Astrocyte of the spinal cord (primary cell): ENCODE data around the gene TESK1.
"Not testable (repeated sequence)": the region's sequence is repeated elsewhere in the genome, so short reads cannot be mapped to it uniquely, and the experiment has no call there.

ENCODE experiments used
- DNase-seq: peaks from one replicate; pipeline ENCODE4 v3.0.0; 2011; ENCODE audit warnings: low read depth, low spot score
- H3K4me3 ChIP-seq: 2 replicates; pipeline ENCODE4 v1.5.1; 2011; ENCODE audit warnings: low read depth, mild to moderate bottlenecking, low read length, moderate library complexity
- in situ Hi-C: cut with HindIII; loops from 2 replicates; pipeline ENCODE4 v1.10.0; 2017; ENCODE audit warnings: low sequenced_read_pairs
- TF ChIP-seq, protein P1 (sequence below): IDR thresholded peaks from 2 replicates; pipeline ENCODE4 v1.5.1; 2012; ENCODE audit warnings: low read depth, mild to moderate bottlenecking, low read length, inconsistent platforms

The TESK1 gene

DNA sequence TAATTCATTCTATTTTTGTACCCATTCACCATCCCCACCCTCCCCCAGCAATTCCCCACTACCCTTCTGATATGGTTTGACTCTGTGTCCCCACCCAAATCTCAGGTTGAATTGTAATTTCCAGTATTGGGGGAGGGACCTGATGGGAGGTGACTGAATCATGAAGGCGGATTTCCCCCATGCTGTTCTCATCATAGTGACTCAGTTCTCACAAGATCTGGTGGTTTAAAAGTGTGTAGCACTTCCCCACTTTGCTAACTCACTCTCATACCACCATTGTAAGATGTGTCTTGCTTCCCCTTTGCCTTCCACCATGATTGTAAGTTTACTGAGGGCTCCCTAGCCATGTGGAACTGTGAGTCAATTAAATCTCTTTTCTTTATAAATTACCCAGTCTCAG, 25.9 kb upstream of the TESK1 start:
- no peak overlapping the region for H3K4me3 ChIP-seq
- in situ Hi-C loops: no loop called here
- no peak for DNase-seq
- TF ChIP-seq, protein P1, sequence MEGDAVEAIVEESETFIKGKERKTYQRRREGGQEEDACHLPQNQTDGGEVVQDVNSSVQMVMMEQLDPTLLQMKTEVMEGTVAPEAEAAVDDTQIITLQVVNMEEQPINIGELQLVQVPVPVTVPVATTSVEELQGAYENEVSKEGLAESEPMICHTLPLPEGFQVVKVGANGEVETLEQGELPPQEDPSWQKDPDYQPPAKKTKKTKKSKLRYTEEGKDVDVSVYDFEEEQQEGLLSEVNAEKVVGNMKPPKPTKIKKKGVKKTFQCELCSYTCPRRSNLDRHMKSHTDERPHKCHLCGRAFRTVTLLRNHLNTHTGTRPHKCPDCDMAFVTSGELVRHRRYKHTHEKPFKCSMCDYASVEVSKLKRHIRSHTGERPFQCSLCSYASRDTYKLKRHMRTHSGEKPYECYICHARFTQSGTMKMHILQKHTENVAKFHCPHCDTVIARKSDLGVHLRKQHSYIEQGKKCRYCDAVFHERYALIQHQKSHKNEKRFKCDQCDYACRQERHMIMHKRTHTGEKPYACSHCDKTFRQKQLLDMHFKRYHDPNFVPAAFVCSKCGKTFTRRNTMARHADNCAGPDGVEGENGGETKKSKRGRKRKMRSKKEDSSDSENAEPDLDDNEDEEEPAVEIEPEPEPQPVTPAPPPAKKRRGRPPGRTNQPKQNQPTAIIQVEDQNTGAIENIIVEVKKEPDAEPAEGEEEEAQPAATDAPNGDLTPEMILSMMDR: no peak

DNA sequence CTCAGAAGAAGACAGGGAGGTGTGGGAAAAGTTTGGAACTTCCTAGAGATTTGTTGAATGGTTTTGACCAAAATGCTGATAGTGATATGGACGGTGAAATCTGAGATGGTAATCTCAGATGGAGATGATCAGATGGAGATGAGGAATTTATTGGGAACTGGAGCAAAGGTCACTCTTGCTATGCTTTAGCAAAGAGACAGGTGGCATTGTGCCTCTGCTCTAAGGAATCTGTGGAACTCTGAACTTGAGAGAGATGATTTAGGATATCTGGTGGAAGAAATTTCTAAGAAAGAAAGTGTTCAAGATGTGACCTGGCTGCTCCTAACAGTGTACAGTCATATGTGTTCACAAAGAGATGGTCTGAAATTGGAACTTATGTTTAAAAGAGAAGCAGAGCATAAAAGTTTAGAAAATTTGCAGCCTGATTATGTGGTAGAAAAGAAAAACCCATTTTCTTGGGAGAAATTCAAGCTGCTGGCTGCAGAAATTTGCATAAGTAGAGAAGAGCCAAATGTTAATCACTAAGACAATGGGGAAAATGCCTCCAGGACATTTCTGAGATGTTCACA, 25.3 kb upstream of the TESK1 start:
- H3K4me3 ChIP-seq, DNase-seq, in situ Hi-C loops: not testable (repeated sequence)

DNA sequence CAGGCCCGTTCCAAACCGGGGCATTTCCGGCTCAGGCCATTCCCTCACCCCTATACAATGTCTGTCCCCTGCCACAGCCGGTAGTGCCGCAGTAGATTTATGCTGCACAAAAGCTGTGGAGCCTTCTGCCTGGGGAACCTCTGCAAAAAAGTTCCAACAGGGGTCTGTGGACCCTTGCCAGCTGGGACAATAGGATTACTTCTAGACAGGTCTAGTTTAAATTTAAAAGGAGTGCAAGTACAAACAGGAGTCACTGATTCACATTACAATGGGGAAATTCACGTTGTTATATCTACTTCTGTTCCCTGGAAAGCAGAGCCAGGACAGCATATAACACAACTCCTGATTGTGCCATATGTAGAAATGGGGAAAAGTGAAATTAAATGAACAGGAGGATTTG, 21.5 kb upstream of the TESK1 start:
- H3K4me3 ChIP-seq, DNase-seq, in situ Hi-C loops: not testable (repeated sequence)

DNA sequence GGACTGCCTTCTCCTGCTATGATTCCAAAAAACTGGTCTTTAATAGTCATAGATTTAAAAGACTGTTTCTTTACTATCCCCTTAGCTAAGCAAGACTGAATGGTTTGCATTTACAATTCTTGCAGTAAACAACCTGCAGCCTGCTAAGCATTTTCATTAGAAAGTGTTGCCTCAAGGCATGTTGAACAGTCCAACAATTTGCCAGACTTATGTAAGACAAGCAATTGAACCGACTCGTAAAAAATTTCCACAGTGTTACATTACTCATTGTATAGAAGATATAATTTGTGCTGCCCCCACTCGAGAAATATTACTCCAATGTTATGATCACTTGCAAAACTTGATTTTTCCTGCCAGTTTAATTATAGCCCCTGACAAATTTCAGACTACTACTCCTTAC, 20.4 kb upstream of the TESK1 start:
- in situ Hi-C loops, DNase-seq, H3K4me3 ChIP-seq: not testable (repeated sequence)

DNA sequence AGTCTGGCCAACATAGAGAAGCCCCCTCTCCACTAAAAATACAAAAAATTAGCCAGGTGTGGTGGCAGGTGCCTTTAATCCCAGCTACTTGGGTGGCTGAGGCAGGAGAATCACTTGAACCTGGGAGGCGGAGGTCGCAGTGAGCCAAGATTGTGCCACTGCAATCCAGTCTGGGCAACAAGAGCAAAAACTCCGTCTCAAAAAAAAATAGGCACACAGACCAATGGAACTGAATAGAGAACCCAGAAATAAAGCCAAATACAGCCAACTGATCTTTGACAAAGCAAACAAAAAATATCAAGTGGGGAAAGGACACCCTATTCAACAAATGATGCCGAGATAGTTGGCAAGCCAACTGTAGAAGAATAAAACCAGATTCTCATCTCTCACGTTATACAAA, 16.6 kb upstream of the TESK1 start:
- in situ Hi-C loops, H3K4me3 ChIP-seq, DNase-seq: not testable (repeated sequence)

DNA sequence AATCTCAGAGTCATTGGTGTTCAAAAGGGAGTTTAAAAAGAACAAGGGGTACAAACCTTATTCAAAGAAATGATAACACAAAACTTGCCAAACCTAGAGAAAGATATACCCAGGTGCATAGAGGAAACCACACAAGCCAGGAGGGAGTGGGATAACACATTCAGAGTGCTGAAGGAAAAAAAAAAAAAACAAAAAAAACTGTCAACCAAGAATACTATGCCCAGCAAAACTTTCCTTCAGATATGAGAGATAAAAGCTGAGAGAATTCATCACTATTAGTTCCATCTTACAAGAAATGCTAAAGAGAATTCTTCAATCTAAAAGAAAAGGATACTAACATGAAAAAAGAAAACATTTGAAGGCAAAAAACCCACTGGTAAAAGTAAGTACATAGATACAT, 11.5 kb upstream of the TESK1 start:
- H3K4me3 ChIP-seq: no peak overlapping the region
- TF ChIP-seq, protein P1: no peak
- DNase-seq: no peak
- in situ Hi-C loops: no loop called here

DNA sequence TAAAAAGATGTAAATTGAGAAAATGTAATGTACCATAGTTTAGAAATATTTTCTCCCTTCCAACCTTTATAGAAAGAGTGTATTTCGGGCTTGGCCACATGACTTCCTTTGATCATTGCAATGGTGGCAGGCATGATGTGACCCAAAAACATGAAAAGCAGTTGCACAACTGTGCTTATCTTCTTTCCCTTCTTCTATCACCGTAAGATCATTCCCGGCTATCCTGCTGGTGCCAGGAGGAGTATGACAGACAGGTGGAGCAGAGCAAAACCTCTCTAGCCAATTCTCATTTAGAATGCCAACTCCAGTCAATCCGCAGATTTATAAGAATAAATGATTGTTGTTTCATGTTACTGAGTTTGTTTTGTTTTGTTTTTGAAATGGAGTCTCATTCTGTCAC, 10.6 kb upstream of the TESK1 start:
- TF ChIP-seq, protein P1: no peak
- in situ Hi-C loops: no loop called here
- H3K4me3 ChIP-seq: no peak overlapping the region
- DNase-seq: no peak

DNA sequence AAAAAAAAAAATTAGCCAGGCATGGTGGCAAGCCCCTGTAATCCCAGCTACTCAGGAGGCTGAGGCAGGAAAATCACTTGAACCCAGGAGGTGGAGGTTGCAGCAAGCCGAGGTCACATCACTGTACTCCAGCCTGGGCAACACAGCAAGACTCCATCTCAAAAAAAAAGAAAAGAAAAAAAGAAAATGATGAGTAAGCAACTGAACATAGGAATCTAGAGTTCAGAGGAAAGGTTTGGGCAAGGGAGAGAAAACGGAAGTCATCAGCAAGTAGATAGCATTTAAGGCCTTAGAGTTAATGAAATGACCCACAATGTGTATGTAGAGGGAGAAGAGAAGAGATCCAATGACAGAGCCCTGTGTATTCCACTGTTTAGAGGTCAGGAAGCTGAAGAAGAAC, 8.2 kb upstream of the TESK1 start:
- H3K4me3 ChIP-seq, DNase-seq, in situ Hi-C loops: not testable (repeated sequence)

DNA sequence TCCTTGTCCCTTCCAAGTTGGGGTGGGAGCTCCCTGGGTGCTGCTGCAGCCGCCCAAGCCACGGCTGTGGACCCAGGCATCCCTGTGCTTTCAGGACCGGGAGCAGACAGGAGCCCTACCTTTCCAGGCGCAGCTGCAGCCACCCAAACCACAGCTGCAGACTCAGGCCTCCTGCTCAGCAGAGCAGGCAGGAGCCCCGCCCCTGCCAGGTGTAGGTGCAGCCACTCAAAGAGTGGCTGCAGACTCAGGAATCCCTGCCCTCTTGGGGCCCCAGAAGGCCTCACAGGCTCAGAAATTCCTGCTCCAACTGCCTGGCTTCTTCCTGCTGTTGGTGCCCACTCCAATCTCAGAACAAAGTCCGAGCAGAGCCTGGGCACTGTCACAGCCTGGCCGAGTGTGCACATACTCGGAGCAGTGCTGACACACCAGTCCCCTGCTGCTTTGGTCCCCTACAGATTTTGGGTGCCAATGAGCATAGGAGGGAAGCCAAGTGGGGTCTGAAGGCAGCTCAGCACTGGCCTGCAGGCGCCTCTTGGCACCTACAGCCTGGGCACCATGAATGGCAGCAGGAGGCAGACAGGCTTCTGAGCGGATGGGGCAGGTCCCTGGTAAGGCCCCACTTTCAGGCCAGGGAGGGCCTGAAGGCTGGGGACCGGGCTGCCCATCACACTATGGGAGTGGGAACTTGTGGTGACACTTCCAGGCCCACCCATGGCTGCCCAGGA, 6.0 kb upstream of the TESK1 start:
- TF ChIP-seq, protein P1: no peak
- H3K4me3 ChIP-seq: no peak overlapping the region
- DNase-seq: no peak
- in situ Hi-C loops: no loop called here
